ENCODE measurements around the gene ZNF215.

ZNF215 gene

DNA sequence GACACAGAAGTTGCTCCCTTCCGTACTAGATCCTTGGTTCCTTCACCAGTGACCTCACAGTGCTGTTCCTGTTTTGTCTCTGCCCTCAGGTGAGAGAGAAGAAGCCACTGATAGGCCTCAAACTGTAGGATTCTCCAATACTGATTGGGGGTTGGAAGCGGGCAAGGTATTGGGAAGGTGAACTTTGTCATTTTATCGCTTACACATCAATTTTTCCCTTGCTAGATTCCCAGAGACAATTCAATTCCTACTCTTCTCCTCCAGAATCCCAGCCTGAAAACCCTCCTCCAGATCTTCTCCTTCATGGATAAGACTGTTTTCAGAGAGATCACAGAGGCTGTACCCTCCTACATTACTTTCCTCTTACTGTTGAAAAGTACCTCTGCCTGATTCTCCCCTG is 14.8 kb upstream of the ZNF215 start:
- Histone ChIP-seq H3K9me3 (no peaks in the 10 kb centered on the region), H3K36me3 (no peaks in the 10 kb centered on the region), H3K27ac (no peak overlapping the region), H3K27me3 (no peaks in the 10 kb centered on the region), H3K4me3 (ENCODE audit: low read depth in 1 of 2, low read length in 1 of 2) (no peak overlapping the region), H3K4me1 (ENCODE audit: control insufficient read depth in 1 of 2, insufficient read depth in 1 of 2, low read depth in 1 of 2, low read length in 1 of 2) (no peaks in the 10 kb centered on the region)
- no peak for TF ChIP-seq CTCF (IDR thresholded peaks at IDR 0.05)

DNA sequence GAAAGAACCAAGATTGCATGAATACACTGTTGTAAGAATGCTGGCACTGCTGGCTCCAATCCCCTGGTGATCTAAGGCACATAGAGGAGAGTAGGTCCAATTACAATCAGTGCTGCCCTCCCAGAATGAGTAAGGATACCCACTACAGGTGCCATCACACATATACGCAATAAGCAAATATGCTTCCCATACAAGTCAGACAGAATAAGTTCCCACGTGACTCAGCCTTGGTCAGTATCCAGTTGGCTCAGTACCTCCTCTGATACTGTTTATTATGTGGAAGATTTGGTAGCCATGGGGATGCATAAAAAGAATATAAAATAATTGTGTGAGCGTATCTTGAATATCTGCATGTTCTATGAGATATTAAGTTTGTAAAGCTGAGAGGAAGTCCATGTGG is 14.3 kb upstream of the ZNF215 start:
- Histone ChIP-seq H3K27me3 (no peaks in the 10 kb centered on the region), H3K9me3 (no peaks in the 10 kb centered on the region), H3K4me1 (ENCODE audit: control insufficient read depth in 1 of 2, insufficient read depth in 1 of 2, low read depth in 1 of 2, low read length in 1 of 2) (no peaks in the 10 kb centered on the region), H3K4me3 (ENCODE audit: low read depth in 1 of 2, low read length in 1 of 2) (no peak overlapping the region), H3K36me3 (no peaks in the 10 kb centered on the region), H3K27ac (no peak overlapping the region)
- TF ChIP-seq CTCF (IDR thresholded peaks at IDR 0.05), result no peak

- TF ChIP-seq CTCF (IDR thresholded peaks at IDR 0.05), result no peak
- H3K36me3 ChIP-seq, result no peaks in the 10 kb centered on the region
Observed at GRCh38 chr11:6919698-6920097, 6.5 kb upstream of the ZNF215 start.

DNA sequence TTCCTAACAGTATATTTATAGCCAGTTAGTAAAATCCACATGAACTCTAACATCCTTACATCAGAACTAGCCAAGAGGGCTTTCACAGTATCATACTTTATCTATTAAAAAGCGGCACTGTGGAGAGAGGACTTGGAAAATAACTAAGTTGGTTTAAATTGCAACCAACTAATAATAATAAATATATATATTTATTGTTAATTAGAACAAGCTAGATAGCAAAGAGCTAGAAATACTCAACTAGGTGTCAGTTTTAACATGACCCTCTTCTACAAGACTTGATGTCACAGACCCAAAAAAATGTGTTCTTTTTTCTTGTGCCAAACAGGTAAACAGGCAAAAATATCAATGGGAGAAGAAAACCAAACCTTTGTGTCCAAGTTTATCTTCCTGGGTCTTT is 5.5 kb upstream of the ZNF215 start, which contains the start of gene OR2D3:
Gene OR2D3, plus strand, starts transcription at position 301 of the 400 bp plus-strand sequence. Its CDS starts 0 bp downstream, at position 301.
- H3K4me3 ChIP-seq (ENCODE audit: low read depth in 1 of 2, low read length in 1 of 2), result no peak within 1 kb of the TSS
- TF ChIP-seq CTCF (IDR thresholded peaks at IDR 0.05), result no peak
- H3K9me3 ChIP-seq, result no peaks in the 10 kb centered on the region
- H3K36me3 ChIP-seq, result no peaks in the 10 kb centered on the region
- H3K4me1 ChIP-seq (ENCODE audit: control insufficient read depth in 1 of 2, insufficient read depth in 1 of 2, low read depth in 1 of 2, low read length in 1 of 2), result no peaks in the 10 kb centered on the region
- H3K27me3 ChIP-seq, result peaks cover 12% of the 10 kb centered on the region
- no peak within 1 kb of the TSS for H3K27ac ChIP-seq

More at GRCh38 chr11:6919698-6920097, 6.5 kb upstream of the ZNF215 start:
- Histone ChIP-seq H3K4me3 (ENCODE audit: low read depth in 1 of 2, low read length in 1 of 2) (no peak overlapping the region), H3K27ac (no peak overlapping the region), H3K27me3 (peaks cover 5% of the 10 kb centered on the region), H3K4me1 (ENCODE audit: control insufficient read depth in 1 of 2, insufficient read depth in 1 of 2, low read depth in 1 of 2, low read length in 1 of 2) (no peaks in the 10 kb centered on the region), H3K9me3 (no peaks in the 10 kb centered on the region)

DNA sequence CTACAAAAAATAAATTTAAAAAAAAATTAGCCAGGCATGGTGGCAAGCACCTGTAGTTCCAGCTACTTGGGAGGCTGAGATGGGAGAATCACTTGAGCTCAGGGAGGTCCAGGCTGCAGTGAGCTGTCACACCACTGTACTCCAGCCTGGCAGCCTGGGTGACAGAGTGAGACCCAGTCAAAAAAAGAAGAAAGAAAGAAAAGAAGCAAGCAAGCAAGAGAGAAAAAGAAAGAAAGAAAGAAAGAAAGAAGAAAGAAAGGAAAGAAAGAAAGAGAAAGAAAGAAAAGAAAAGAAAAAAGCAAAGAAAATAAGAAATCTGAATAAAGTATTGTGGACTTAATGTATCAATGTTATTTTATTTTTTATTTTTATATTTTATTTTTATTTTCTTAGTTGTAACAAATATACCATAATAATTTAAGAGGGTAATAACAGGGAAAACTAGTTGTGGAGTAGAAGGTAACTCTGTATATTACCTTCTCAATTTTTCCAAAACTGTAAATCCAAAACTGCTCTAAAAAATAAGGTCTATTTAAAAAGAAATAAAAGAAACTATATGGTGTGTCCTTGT is 1.1 kb upstream of the ZNF215 start:
- TF ChIP-seq CTCF (IDR thresholded peaks at IDR 0.05), result no peak
- Histone ChIP-seq H3K4me1 (ENCODE audit: control insufficient read depth in 1 of 2, insufficient read depth in 1 of 2, low read depth in 1 of 2, low read length in 1 of 2) (peaks cover 0 to 13% of the 10 kb centered on the region in 2 experiments), H3K27ac (no peak overlapping the region), H3K9me3 (no peaks in the 10 kb centered on the region), H3K27me3 (peaks cover 36% of the 10 kb centered on the region), H3K4me3 (ENCODE audit: low read depth in 1 of 2, low read length in 1 of 2) (no peak overlapping the region), H3K36me3 (no peaks in the 10 kb centered on the region)

Measured in neutrophil (primary cell).